ENCODE results near the gene BMP4.

- TF ChIP-seq POLR2A (IDR thresholded peaks at IDR 0.05): no peak
- no peak for TF ChIP-seq CTCF (IDR thresholded peaks at IDR 0.05)
These were observed 21.6 kb upstream of the BMP4 start for GRCh38 chr14:53978194-53978593.

All from esophagus squamous epithelium (tissue), 4 donors.